NCI-H1436 treated with DMSO at 0.1 percent for 48 hours (cell line): ENCODE data around the gene TAOK2.
"Not testable (repeated sequence)": the region's sequence is repeated elsewhere in the genome, so short reads cannot be mapped to it uniquely, and the experiment has no call there.

ENCODE experiments used
- DNase-seq: peaks from one replicate; lab custom pipeline; 2025; lab: John Stamatoyannopoulos, UW

The TAOK2 gene

GRCh38 chr16:30025156-30025555 lies 51.5 kb downstream of the TAOK2 start:
- no peak for DNase-seq

- no peak for DNase-seq
These were observed 51.9 kb downstream of the TAOK2 start for GRCh38 chr16:30025574-30025973.

GRCh38 chr16:30026449-30026848 lies 52.8 kb downstream of the TAOK2 start:
- no peak for DNase-seq

GRCh38 chr16:30027588-30028437 lies 54.1 kb downstream of the TAOK2 start:
- DNase-seq = no peak

- no peak for DNase-seq
These were observed 54.9 kb downstream of the TAOK2 start for GRCh38 chr16:30028438-30029076.

GRCh38 chr16:30030011-30030685 lies 56.5 kb downstream of the TAOK2 start:
- DNase-seq = no peak

GRCh38 chr16:30030841-30031413 lies 57.3 kb downstream of the TAOK2 start, which contains the start of gene TLCD3B:
TLCD3B (minus strand) TSS chr16:30031271; CDS start chr16:30030527, 744 bp downstream.
- DNase-seq = no peak

- no peak for DNase-seq
These were observed 57.8 kb downstream of the TAOK2 start for GRCh38 chr16:30031477-30031918.

GRCh38 chr16:30032083-30032819 lies 58.6 kb downstream of the TAOK2 start:
- peak; percentile 60 for DNase-seq

- no peak for DNase-seq
These were observed 59.6 kb downstream of the TAOK2 start for GRCh38 chr16:30033270-30033669.

GRCh38 chr16:30040221-30040620 lies 66.6 kb downstream of the TAOK2 start:
- no peak for DNase-seq

GRCh38 chr16:30040690-30041089 lies 67.0 kb downstream of the TAOK2 start:
- not testable (repeated sequence) for DNase-seq

GRCh38 chr16:30041841-30042240 lies 68.2 kb downstream of the TAOK2 start:
- DNase-seq = no peak
